MCF 10A (cell line): ENCODE data around the gene CORT. TPM values are rescaled to one million over a fixed set of nuclear protein-coding genes. Genes with fewer than 3 reads are reported as not detected.

Source experiments
- BruUV-seq: library from RNA; stranded (reverse); fragments of 400-500 nt; replicated peaks from 2 replicates; lab custom pipeline; 2021; lab: Mats Ljungman, UMichigan
- CTCF ChIA-PET: fragments of 300-600 bp; sonication (Branson Sonifier 250); formaldehyde crosslinking; extraction: SDS; loops from one replicate; lab custom pipeline; 2021; ENCODE audit warnings: antibody characterized with exemption, inconsistent platforms; lab: Yijun Ruan, JAX
- POLR2A ChIA-PET: fragments of 300-600, 350-650 bp; sonication (Branson Sonifier 250); formaldehyde crosslinking; extraction: SDS; loops from one replicate; lab custom pipeline; 2020; ENCODE audit warnings: antibody characterized with exemption, inconsistent platforms; lab: Yijun Ruan, JAX
- DNase-seq: peaks from one replicate; pipeline ENCODE4 v3.0.0-alpha.2; 2018; ENCODE audit not compliant: unreplicated experiment
- H3K27ac Mint-ChIP-seq: one replicate; pipeline ENCODE4 v1.8.0; 2022; ENCODE audit warnings: mild to moderate bottlenecking, low read depth, mixed read lengths; ENCODE audit not compliant: unreplicated experiment
- H3K27me3 Mint-ChIP-seq: one replicate; pipeline ENCODE4 v1.8.0; 2022; ENCODE audit warnings: mixed read lengths; ENCODE audit not compliant: insufficient read depth, unreplicated experiment
- H3K36me3 Mint-ChIP-seq: one replicate; pipeline ENCODE4 v1.8.0; 2022; ENCODE audit warnings: mild to moderate bottlenecking, moderate library complexity, mixed read lengths; ENCODE audit not compliant: insufficient read depth, unreplicated experiment
- H3K4me1 Mint-ChIP-seq: one replicate; pipeline ENCODE4 v1.8.0; 2022; ENCODE audit warnings: mixed read lengths; ENCODE audit not compliant: insufficient read depth, unreplicated experiment
- H3K4me3 Mint-ChIP-seq: one replicate; pipeline ENCODE4 v1.8.0; 2022; ENCODE audit warnings: mild to moderate bottlenecking, moderate library complexity, mixed read lengths; ENCODE audit not compliant: unreplicated experiment
- H3K9me3 Mint-ChIP-seq: one replicate; pipeline ENCODE4 v1.8.0; 2022; ENCODE audit warnings: mixed read lengths; ENCODE audit not compliant: unreplicated experiment
- intact Hi-C: fragments of 100-400 bp; cut with micrococcal nuclease; formaldehyde crosslinking; loops from 2 replicates; pipeline ENCODE4 v1.14.1; 2022
- total RNA-seq: library from RNA; stranded (reverse); gene quantifications from 2 replicates; pipeline ENCODE4 v1.2.3, GENCODE V29; 2022
- TF ChIP-seq, protein P1 (sequence below): fragments of 200-600 bp; IDR thresholded peaks from one replicate; pipeline ENCODE4 v1.8.0; 2022; ENCODE audit warnings: antibody characterized with exemption, mild to moderate bottlenecking; ENCODE audit not compliant: unreplicated experiment

The CORT gene
- total RNA-seq, 1 experiment from 2014 or later, result not detected

DNA sequence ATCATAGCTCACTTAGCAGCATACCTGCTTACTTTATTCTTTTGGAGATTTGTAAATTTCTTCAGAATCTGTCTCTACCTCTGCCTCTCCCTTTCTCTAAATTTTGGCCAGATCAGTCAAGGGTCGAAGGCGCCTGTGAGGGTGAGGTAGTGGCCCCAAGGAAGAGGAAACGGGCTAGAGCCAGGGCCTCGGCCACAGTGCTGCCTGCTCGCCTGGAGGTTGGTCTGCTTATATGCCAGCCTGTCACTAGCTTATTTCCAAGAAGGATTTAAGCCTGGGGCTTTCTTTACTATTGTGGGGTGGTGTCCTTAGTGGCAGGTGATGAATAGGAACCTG, 44.6 kb downstream of the CORT start:
- no peak overlapping the region for H3K4me3 Mint-ChIP-seq
- DNase-seq, result no peak
- peaks cover 30% of the 10 kb centered on the region for H3K4me1 Mint-ChIP-seq
- H3K27me3 Mint-ChIP-seq, result no peaks in the 10 kb centered on the region
- H3K27ac Mint-ChIP-seq, result peak overlapping the region; percentile 80
- TF ChIP-seq, protein P1, sequence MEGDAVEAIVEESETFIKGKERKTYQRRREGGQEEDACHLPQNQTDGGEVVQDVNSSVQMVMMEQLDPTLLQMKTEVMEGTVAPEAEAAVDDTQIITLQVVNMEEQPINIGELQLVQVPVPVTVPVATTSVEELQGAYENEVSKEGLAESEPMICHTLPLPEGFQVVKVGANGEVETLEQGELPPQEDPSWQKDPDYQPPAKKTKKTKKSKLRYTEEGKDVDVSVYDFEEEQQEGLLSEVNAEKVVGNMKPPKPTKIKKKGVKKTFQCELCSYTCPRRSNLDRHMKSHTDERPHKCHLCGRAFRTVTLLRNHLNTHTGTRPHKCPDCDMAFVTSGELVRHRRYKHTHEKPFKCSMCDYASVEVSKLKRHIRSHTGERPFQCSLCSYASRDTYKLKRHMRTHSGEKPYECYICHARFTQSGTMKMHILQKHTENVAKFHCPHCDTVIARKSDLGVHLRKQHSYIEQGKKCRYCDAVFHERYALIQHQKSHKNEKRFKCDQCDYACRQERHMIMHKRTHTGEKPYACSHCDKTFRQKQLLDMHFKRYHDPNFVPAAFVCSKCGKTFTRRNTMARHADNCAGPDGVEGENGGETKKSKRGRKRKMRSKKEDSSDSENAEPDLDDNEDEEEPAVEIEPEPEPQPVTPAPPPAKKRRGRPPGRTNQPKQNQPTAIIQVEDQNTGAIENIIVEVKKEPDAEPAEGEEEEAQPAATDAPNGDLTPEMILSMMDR, result no peak
- ChIA-PET POLR2A (interaction anchor here (0.6 to 6.4 kb wide), 15 partner anchors 8 to 518 kb away, joined by 3 to 73 read pairs (median 10); partner anchors contain the start of genes CENPS, DFFA and TARDBP), CTCF (interaction anchor here (0.5 to 6.3 kb wide), 33 partner anchors 9 to 691 kb away, joined by 3 to 119 read pairs (median 4); partner anchors contain the start of genes CENPS, DFFA, PEX14 and PGD)
- BruUV-seq, result no TSS peak
- H3K9me3 Mint-ChIP-seq, result no peaks in the 10 kb centered on the region
- intact Hi-C loops, result loop anchor here (2.0 kb wide), 1 partner anchor 118 kb away; no protein-coding TSS in a partner anchor
- peaks cover 22% of the 10 kb centered on the region for H3K36me3 Mint-ChIP-seq

DNA sequence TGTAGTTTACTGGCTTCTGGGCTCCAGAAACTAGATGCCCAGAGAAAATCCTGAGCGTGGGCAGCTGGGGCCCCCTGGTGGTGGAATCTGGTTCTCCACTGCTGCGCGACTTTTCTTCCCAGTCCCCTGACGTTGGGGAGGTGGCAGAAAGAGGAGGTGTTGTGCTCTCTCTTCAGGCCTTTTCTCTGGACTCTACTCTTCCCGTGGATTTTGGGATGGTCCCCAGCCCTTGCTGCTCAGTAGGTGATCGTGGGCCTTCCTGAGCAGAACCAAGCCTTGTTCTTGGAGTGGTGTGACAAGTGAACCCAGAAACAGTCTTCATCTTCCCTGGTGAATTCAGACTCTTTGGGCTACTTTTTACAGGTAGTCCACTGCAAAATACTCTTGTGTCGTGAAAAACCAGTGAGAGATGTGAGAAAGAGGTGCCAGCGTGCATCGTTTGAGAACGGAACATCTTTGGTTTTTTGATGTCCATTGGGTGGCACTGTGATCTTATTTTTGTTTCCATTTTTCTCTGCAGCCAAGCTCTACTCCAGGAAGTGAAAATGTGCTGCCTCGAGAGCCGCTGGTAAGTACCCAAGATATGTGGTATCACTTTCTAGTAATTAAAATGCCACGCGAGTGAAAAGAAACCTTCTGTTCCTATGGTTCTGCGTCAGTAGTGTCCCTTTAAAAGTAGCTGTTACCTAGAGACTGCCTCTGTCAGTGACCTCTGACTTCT, 45.1 kb downstream of the CORT start:
- Mint-ChIP-seq H3K27ac (peak overlapping the region; percentile 80), H3K9me3 (no peaks in the 10 kb centered on the region), H3K27me3 (no peaks in the 10 kb centered on the region), H3K4me1 (peaks cover 26% of the 10 kb centered on the region), H3K4me3 (peak overlapping the region; percentile 58), H3K36me3 (peaks cover 17% of the 10 kb centered on the region)
- POLR2A ChIA-PET, result interaction anchor here (0.6 to 6.4 kb wide), 27 partner anchors 8 to 932 kb away, joined by 3 to 73 read pairs (median 5); partner anchors contain the start of genes CENPS, DFFA, PEX14 and SRM
- intact Hi-C loops, result loop anchor here (2.0 kb wide), 1 partner anchor 118 kb away; no protein-coding TSS in a partner anchor
- CTCF ChIA-PET, result interaction anchor here (0.6 to 6.3 kb wide), 41 partner anchors 9 to 527 kb away, joined by 3 to 119 read pairs (median 4); partner anchors contain the start of genes CENPS, DFFA, PEX14 and PGD
- BruUV-seq, result no TSS peak
- TF ChIP-seq, protein P1, result peak; percentile 83
- peak; percentile 76 for DNase-seq

DNA sequence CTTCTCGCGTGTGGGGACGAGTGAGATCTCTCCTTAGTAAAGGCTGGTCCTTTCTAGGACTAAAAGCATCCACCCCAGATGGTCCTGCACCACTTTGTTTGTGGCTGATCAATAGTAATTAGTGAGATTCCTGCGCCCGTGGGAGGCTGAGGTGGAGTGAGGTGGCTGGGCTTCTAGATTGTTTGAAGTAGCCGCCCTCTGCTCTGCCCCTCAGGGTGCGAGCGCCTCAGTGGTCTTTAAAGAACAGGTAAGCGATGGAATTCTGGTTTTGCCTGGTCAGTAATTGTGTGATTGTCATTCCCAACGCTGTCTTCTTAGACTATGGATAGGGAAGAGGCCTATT, 45.6 kb downstream of the CORT start:
- Mint-ChIP-seq H3K9me3 (no peaks in the 10 kb centered on the region), H3K4me1 (peaks cover 25% of the 10 kb centered on the region), H3K27me3 (no peaks in the 10 kb centered on the region), H3K4me3 (peak overlapping the region; percentile 58), H3K36me3 (peaks cover 14% of the 10 kb centered on the region), H3K27ac (peak overlapping the region; percentile 69)
- ChIA-PET CTCF (interaction anchor here (0.6 to 6.3 kb wide), 26 partner anchors 8 to 527 kb away, joined by 3 to 119 read pairs (median 6); partner anchors contain the start of genes CENPS, PEX14 and PGD), POLR2A (interaction anchor here (0.5 to 6.4 kb wide), 29 partner anchors 8 to 933 kb away, joined by 3 to 73 read pairs (median 5); partner anchors contain the start of genes CENPS, DFFA, PEX14 and SRM)
- DNase-seq, result no peak
- TF ChIP-seq, protein P1, result no peak
- intact Hi-C loops, result loop anchor here (2.0 kb wide), 1 partner anchor 119 kb away; no protein-coding TSS in a partner anchor
- BruUV-seq, result TSS peak; percentile 48

DNA sequence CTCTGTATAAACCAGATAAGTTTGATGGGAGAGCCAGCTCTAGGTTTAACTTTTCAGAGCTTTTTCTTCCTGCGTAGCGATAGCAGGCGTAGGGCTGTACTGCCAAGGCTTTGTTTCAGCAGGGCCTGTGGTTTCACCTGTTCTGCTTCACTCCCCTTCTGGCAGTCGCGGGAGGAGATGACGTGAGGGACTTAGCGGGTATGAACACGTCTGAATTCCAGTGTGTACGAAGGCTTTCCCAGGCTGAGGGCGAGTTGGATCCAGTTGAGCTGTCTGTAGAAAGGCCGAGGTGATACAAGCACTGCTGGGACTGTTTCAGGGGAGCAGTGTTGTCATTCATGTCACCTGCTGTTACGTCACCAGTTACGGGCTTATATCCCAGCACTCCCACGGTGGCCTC, 46.1 kb downstream of the CORT start:
- intact Hi-C loops, result loop anchor here (2.0 kb wide), 1 partner anchor 119 kb away; no protein-coding TSS in a partner anchor
- TF ChIP-seq, protein P1, result no peak
- DNase-seq, result peak; percentile 97
- Mint-ChIP-seq H3K4me1 (peaks cover 25% of the 10 kb centered on the region), H3K4me3 (peak overlapping the region; percentile 58), H3K9me3 (no peaks in the 10 kb centered on the region), H3K27ac (peak overlapping the region; percentile 69), H3K36me3 (peaks cover 14% of the 10 kb centered on the region), H3K27me3 (no peaks in the 10 kb centered on the region)
- BruUV-seq, result no TSS peak
- ChIA-PET CTCF (interaction anchor here (1.0 to 6.3 kb wide), 15 partner anchors 8 to 415 kb away, joined by 3 to 119 read pairs (median 8); partner anchors contain the start of genes CENPS, PEX14 and PGD), POLR2A (interaction anchor here (0.5 to 6.4 kb wide), 26 partner anchors 10 to 908 kb away, joined by 3 to 73 read pairs (median 4); partner anchors contain the start of genes CENPS, DFFA, SRM and TARDBP)
